GM19452 (cell line): Measurements from ENCODE around the gene PKD1L1.
"Not testable (repeated sequence)": the region's sequence is repeated elsewhere in the genome, so short reads cannot be mapped to it uniquely, and the experiment has no call there.

ENCODE experiments used
- ATAC-seq: cut with Tn5 transposase; IDR thresholded peaks from one replicate; pipeline ENCODE4 v1.9.1; 2021; ENCODE audit not compliant: unreplicated experiment

PKD1L1 gene

GRCh38 chr7:47948141-47948790 lies at the start of gene PKD1L1:
PKD1L1 (minus strand) TSS chr7:47948466; CDS start chr7:47948440, 26 bp downstream.
- no peak for ATAC-seq

- no peak for ATAC-seq
Observed at GRCh38 chr7:47992446-47992845, 44.2 kb upstream of the PKD1L1 start.

DNA sequence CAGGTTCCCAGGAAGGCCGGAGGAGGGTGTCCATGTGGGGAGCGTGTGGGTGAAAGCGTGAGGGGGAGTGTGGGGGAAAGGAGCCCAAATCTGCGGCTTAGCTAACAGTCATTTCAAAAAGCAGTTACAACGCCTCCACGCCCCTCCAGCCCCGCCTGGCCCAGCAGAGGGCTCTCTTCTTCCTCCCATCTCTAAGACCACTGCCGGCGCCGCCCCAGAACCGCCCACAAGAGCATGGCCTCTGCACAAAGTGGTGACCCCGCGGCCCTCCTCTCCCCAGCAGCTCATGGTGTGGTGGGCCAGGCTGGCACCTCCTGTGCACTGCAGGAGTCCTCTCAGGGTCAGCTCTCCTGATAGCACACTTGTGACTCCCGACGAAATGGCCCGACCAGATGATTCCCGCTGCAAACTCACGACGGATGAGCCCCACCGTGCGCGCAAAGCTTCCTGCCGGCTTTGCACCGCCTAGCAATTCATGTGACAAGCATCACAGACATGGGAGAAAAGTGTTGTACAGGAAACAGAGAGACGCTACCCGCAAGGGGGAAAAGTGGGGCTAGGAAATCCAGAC lies 43.6 kb upstream of the PKD1L1 start:
- ATAC-seq: peak; percentile 99

- no peak for ATAC-seq
Observed at GRCh38 chr7:47991270-47991669, 43.0 kb upstream of the PKD1L1 start.

DNA sequence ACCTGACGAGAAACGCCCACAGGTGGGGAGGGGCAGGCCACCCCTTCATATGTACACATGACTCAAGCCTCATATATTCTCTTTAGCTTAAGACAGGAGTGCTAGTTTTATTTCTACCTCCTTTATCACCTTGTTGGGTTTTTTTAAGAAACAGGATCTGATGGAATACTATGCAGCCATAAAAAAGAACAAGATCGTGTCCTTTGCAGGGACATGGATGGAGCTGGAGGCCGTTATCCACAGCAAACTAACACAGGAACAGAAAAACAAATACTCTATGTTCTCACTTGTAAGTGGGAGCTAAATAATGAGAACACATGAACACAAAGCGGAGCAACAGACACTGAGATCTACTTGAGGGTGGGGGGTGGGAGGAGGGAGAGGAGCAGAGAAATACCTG lies 42.3 kb upstream of the PKD1L1 start:
- ATAC-seq: no peak

DNA sequence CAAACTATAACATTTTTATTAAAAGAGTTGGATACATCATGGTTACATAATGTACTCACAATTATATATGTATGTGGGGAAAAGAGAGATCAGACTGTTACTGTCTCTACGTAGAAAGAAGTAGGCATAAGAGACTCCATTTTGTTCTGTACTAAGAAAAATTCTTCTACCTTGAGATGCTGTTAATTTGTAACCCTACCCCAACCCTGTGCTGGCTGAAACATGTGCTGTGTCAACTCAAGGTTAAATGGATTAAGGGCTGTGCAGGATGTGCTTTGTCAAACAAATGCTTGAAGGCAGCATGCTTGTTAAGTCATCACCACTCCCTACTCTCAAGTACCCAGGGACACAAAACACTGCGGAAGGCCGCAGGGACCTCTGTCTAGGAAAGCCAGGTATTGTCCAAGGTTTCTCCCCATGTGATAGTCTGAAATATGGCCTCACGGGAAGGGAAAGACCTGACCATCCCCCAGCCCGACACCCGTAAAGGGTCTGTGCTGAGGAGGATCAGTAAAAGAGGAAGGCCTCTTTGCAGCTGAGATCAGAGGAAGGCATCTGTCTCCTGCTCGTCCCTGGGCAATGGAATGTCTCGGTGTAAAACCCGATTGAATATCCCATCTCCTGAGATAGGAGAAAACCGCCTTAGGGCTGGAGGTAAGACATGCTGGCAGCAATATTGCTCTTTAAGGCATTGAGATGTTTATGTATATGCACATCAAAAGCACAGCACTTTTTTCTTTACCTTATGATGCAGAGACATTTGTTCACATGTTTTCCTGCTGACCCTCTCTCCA lies 41.5 kb upstream of the PKD1L1 start:
- not testable (repeated sequence) for ATAC-seq

DNA sequence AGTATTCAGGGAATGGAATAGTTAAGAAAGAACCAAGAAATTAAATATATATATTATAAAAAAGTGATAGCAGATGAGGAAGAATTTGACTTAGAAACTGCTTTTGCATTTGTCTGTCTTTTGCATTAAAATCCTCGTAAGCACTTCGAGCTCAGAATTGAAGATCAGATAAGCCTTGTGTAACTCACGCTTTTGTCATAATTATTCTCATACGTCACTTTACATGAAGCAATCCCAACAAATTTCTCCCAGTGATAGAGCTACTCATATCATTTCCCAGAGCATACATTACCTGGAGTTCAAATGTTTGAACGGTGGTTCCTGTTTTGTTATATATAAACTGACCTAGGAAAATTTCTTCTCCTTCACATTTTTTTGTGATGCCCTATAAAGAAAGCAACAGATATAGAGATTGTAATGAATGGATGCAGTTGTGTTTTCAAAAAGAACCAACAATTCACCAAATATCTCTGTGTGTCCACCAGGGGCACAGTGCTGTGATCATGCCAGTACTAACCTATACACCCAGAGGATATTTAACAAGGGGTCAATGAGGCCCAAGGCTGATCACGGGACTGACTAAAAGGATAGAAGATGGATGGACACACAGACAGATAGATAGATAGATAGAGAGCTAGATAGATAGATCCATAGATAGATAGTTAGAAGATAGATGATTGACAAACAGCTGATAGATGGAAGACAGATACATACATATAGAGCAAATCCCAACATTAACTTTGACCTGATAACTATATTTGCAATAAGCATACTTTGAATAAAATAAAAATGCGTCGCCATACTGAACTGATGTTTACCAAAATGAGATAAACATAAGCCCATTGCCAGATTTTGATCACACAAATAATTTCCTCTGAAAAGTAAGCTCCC lies 40.5 kb upstream of the PKD1L1 start:
- no peak for ATAC-seq

GRCh38 chr7:47982610-47983009 lies 34.3 kb upstream of the PKD1L1 start:
- no peak for ATAC-seq

- not testable (repeated sequence) for ATAC-seq
Observed at GRCh38 chr7:47980648-47981047, 32.4 kb upstream of the PKD1L1 start.

DNA sequence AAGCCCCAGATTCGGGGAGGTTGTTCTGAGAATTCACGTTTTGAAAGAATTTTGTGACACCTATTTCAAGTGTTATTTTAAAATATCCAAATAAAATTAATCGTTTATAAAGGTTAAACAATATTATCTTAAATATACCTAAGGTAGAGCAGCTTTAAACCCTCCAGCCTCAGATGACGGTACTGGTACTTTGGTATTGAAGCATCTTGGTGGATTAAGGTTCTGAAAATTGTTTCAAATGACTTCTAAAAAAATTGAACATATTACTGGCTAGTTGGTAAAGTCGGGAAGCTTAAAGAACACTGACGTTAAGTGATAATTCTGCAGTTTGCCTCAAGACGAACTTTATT lies 31.5 kb upstream of the PKD1L1 start:
- no peak for ATAC-seq

GRCh38 chr7:47979145-47979831 lies 31.0 kb upstream of the PKD1L1 start, which contains the start of gene HUS1:
HUS1 (minus strand) TSS chr7:47979615; CDS start chr7:47979519, 96 bp downstream.
- peak; percentile 98 for ATAC-seq

DNA sequence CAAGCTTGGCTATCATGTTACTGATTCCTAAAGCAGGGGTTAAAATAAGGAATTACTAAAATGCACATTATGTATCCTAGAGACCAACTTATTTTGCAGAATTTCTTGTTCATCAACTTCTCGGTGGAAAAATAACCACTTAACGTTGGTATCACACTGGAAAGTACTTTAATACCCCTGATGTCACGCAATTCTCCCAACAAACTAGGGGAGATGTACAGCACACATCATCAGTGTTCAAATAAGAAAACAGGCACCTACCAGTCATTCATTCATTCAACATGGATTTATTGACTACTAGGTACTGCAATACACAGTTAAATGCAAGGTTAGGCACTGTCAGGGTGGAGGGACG lies 30.5 kb upstream of the PKD1L1 start:
- ATAC-seq: no peak

- no peak for ATAC-seq
Observed at GRCh38 chr7:47973739-47974138, 25.5 kb upstream of the PKD1L1 start.

DNA sequence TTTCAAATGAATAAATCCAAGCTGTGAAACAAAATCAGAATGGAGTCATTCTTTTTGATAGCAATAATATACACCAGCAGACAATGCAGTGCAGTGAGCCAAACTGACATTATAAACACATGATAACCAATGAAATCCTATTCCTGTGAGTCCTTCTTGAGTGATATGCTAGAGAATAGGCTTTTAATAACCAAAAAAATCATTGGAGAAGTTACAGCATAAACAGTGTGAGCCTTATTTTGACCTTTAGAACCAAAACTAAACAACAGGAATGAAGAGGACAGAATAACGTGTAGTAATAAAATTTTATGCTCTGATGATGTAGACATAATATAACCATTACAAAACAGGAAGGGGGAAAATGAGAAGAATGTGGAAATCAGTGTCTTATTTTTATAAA lies 22.5 kb upstream of the PKD1L1 start:
- no peak for ATAC-seq

DNA sequence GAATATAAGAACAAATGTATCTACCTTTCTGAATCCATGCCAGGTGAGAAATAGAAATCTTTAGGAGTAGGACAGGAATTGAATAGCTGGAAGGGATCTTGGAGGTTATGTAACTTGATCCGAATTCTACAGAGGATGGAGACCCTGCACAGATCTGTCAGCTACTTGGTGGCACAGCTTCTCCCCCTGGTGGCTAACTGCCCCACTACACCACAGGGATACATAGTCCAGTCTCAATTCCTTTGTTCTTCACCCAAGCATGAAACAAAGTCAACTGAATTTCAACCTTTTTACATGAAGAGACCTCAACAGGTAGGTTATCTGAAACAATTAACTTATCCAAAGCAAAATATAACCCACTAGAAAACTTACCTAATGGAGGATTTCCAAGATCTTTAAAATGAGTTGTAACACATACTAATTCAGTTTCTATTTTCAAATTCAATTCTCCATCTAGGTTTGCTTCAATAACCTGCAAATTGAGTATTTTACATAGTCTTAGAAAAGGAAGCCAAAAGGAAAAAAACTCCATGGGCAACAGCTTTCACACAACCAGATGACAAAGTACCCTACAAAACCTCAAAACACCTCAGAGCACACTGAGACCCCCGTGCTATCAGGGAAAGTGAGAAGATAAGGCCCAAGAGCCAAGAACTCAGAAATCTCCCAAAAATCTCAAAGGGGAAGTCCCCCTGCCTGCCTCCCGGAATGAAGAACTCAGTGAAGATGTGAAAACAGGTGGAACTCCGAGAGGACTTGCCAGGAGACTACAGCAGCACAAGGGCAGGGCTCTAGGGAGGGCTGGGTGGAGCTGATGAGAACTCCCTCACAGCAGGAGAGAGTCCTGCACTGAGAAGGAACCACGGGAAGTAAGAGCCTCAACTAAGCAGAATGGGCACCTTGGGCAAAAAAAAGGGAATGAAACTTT lies 20.8 kb upstream of the PKD1L1 start:
- peak; percentile 75 for ATAC-seq

DNA sequence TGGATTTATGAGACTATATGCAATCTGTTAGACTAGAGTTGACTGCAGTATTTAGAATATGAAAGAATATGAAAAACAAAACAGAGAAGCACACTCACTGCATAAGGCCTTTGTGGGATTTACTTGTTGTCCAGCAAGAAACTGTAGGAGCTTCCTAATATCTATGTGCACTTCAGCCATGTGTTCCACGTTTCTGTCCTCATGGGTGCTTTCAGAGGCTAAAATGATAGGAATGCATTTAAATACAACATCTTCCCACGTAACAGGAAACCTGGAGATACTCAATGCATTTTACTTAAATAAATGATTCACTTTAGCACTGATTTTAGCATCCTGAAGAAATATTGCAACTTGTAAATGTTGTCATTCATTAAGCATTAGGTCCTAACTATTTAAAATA lies 19.4 kb upstream of the PKD1L1 start:
- no peak for ATAC-seq

GRCh38 chr7:47967123-47967522 lies 18.9 kb upstream of the PKD1L1 start:
- ATAC-seq: no peak

- no peak for ATAC-seq
Observed at GRCh38 chr7:47965456-47965855, 17.2 kb upstream of the PKD1L1 start.

DNA sequence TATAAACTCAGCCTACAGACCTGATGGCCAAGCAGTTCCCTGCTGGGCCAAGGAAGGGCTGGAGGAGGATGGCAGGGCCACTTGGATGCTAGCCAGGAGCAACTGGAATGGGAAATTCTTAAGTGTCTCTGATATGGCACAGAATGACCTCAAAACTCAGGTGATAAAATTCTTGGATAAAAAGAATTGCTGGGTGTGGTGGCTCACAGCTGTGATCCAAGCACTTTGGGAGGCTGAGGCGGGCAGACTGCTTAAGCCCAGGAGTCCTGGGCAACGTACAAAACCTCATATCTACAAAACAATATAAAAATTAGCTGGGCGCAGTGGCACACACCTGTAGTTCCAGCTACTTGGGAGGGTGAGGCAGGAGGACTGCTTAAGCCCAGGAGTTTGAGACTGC lies 14.0 kb upstream of the PKD1L1 start:
- no peak for ATAC-seq

- no peak for ATAC-seq
Observed at GRCh38 chr7:47957156-47957555, 8.9 kb upstream of the PKD1L1 start.
